PFSK-1 (cell line): Measurements from ENCODE around the gene ZNF668.

ENCODE experiments used
- POLR2AphosphoS5 ChIP-seq: IDR thresholded peaks from 2 replicates; pipeline ENCODE4 v1.6.1; 2012; ENCODE audit warnings: low read depth, mild to moderate bottlenecking, control low read depth, low read length, moderate library complexity
- REST ChIP-seq, 2 experiments: IDR thresholded peaks; 2 replicates each; pipeline versions ENCODE4 v1.6.1 to v1.8.0; 2011 to 2012; ENCODE audit warnings: low read depth in 2 of 2, low read length in 2 of 2, control low read depth in 1 of 2, inconsistent platforms in 1 of 2, mild to moderate bottlenecking in 1 of 2, moderate library complexity in 1 of 2; ENCODE audit not compliant: insufficient read depth in 1 of 2
- SIN3A ChIP-seq: IDR thresholded peaks from 2 replicates; pipeline ENCODE4 v1.6.1; 2012; ENCODE audit warnings: mild to moderate bottlenecking, low read length, moderate library complexity, borderline replicate concordance; ENCODE audit not compliant: insufficient read depth
- TAF1 ChIP-seq: IDR thresholded peaks from 2 replicates; pipeline ENCODE4 v1.6.1; 2012; ENCODE audit warnings: low read length, control low read depth, borderline replicate concordance; ENCODE audit not compliant: insufficient read depth

- no peak for TF ChIP-seq TAF1
- TF ChIP-seq SIN3A = no peak
- TF ChIP-seq REST (IDR thresholded peaks at IDR 0.05; ENCODE audit: insufficient read depth in 1 of 2, low read depth in 2 of 2, low read length in 2 of 2) = no peak
- TF ChIP-seq POLR2AphosphoS5 = no peak
Observed at GRCh38 chr16:31080035-31080629, 6.1 kb upstream of the ZNF668 start.
